IMR-90 (cell line): ENCODE data around the gene BSND. TPM values are rescaled to one million over a fixed set of nuclear protein-coding genes. Genes with fewer than 3 reads are reported as not detected.

ENCODE experiments used
- ATAC-seq: fragments of 200-7000 bp; cut with Tn5 transposase; 2 replicates; pipeline ENCODE4 v1.9.1; 2020; ENCODE audit warnings: low read depth, mild to moderate bottlenecking, moderate library complexity
- BruUV-seq: library from RNA; stranded (reverse); fragments of 400-500 nt; replicated peaks from 2 replicates; lab custom pipeline; 2021; lab: Mats Ljungman, UMichigan
- CTCF ChIA-PET: fragments of 300-600 bp; formaldehyde crosslinking; extraction: SDS; loops from one replicate; lab custom pipeline; 2021; ENCODE audit warnings: antibody characterized with exemption; lab: Yijun Ruan, JAX
- POLR2A ChIA-PET: fragments of 300-600 bp; sonication (Branson Sonifier 250); formaldehyde crosslinking; loops from one replicate; lab custom pipeline; 2022; ENCODE audit warnings: antibody characterized with exemption; ENCODE audit not compliant: unreplicated experiment; lab: Charles Lee
- DNase-seq: peaks from one replicate; pipeline ENCODE4 v3.0.0; 2013
- H2AFZ ChIP-seq: replicated peaks from 2 replicates; pipeline ENCODE3; 2013; ENCODE audit warnings: low read length, mild to moderate bottlenecking; ENCODE audit not compliant: poor library complexity
- H2AK5ac ChIP-seq: 2 replicates; pipeline ENCODE4 v1.6.1; 2013; ENCODE audit warnings: low read depth, low read length, inconsistent platforms
- H2AK9ac ChIP-seq: replicated peaks from 2 replicates; pipeline ENCODE3; 2013; ENCODE audit warnings: mild to moderate bottlenecking, low read depth, low read length, moderate library complexity; ENCODE audit not compliant: poor library complexity
- H2BK120ac ChIP-seq: 2 replicates; pipeline ENCODE4 v1.6.1; 2013; ENCODE audit warnings: low read depth, low read length, inconsistent platforms
- H2BK15ac ChIP-seq: 3 replicates; pipeline ENCODE4 v1.6.1; 2013; ENCODE audit warnings: low read depth, low read length, inconsistent platforms
- H2BK20ac ChIP-seq: 2 replicates; pipeline ENCODE4 v1.6.1; 2013; ENCODE audit warnings: low read depth, mild to moderate bottlenecking, inconsistent platforms, low read length, moderate library complexity
- H2BK5ac ChIP-seq: 2 replicates; pipeline ENCODE4 v1.6.1; 2013; ENCODE audit warnings: mild to moderate bottlenecking, low read depth, low read length, inconsistent platforms; ENCODE audit not compliant: poor library complexity, severe bottlenecking
- H3K14ac ChIP-seq: replicated peaks from 2 replicates; pipeline ENCODE4 v1.6.1; 2013; ENCODE audit warnings: low read depth, low read length, inconsistent platforms
- H3K18ac ChIP-seq: 2 replicates; pipeline ENCODE4 v1.6.1; 2013; ENCODE audit warnings: low read depth, low read length, control low read depth
- H3K23ac ChIP-seq: 2 replicates; pipeline ENCODE4 v1.6.1; 2013; ENCODE audit warnings: low read depth, low read length, inconsistent platforms
- H3K27ac ChIP-seq: 2 replicates; pipeline ENCODE4 v1.5.1; 2013; ENCODE audit warnings: mild to moderate bottlenecking, control low read depth, low read length; ENCODE audit not compliant: insufficient read depth
- H3K27me3 ChIP-seq: 2 replicates; pipeline ENCODE4 v1.6.1; 2013; ENCODE audit warnings: low read length; ENCODE audit not compliant: control insufficient read depth, insufficient read depth
- H3K36me3 ChIP-seq: 2 replicates; pipeline ENCODE4 v1.6.1; 2013; ENCODE audit warnings: low read length, mixed read lengths; ENCODE audit not compliant: control insufficient read depth, insufficient read depth
- H3K4ac ChIP-seq: 2 replicates; pipeline ENCODE4 v1.6.1; 2013; ENCODE audit warnings: low read depth, low read length, inconsistent platforms
- H3K4me1 ChIP-seq: 2 replicates; pipeline ENCODE4 v1.6.1; 2013; ENCODE audit warnings: low read length, mixed read lengths; ENCODE audit not compliant: control insufficient read depth, insufficient read depth
- H3K4me2 ChIP-seq: 2 replicates; pipeline ENCODE4 v1.6.1; 2013; ENCODE audit warnings: low read depth, mild to moderate bottlenecking, control low read depth, low read length, moderate library complexity
- H3K4me3 ChIP-seq: 2 replicates; pipeline ENCODE4 v1.5.1; 2013; ENCODE audit warnings: low read depth, mild to moderate bottlenecking, control low read depth, low read length, moderate library complexity; ENCODE audit not compliant: insufficient read depth
- H3K56ac ChIP-seq: 2 replicates; pipeline ENCODE4 v1.6.1; 2013; ENCODE audit warnings: low read length, inconsistent platforms; ENCODE audit not compliant: insufficient read depth; ENCODE audit errors: extremely low read depth
- H3K79me1 ChIP-seq, 2 experiments: 2 replicates each; pipeline ENCODE4 v1.6.1; 2013; ENCODE audit warnings: low read length in 2 of 2, inconsistent platforms in 1 of 2, low read depth in 1 of 2
- H3K9ac ChIP-seq: 2 replicates; pipeline ENCODE4 v1.6.1; 2013; ENCODE audit warnings: low read depth, low read length, control low read depth
- H3K9me1 ChIP-seq: 2 replicates; pipeline ENCODE4 v1.6.1; 2013; ENCODE audit warnings: low read length, inconsistent platforms; ENCODE audit not compliant: insufficient read depth
- H3K9me3 ChIP-seq: 2 replicates; pipeline ENCODE4 v1.6.1; 2013; ENCODE audit warnings: low read length; ENCODE audit not compliant: control insufficient read depth, insufficient read depth
- H4K20me1 ChIP-seq: 2 replicates; pipeline ENCODE4 v1.6.1; 2013; ENCODE audit warnings: low read length, inconsistent platforms; ENCODE audit not compliant: insufficient read depth
- H4K5ac ChIP-seq: 2 replicates; pipeline ENCODE4 v1.6.1; 2013; ENCODE audit warnings: mild to moderate bottlenecking, low read depth, low read length, control low read depth
- H4K8ac ChIP-seq, 2 experiments: 2 replicates each; pipeline ENCODE4 v1.6.1; 2013; ENCODE audit warnings: low read depth in 2 of 2, low read length in 2 of 2, control low read depth in 1 of 2, inconsistent platforms in 1 of 2
- H4K91ac ChIP-seq: 2 replicates; pipeline ENCODE4 v1.6.1; 2013; ENCODE audit warnings: low read depth, low read length, inconsistent platforms; ENCODE audit not compliant: insufficient read depth
- CHD1 ChIP-seq: IDR thresholded peaks from 2 replicates; pipeline ENCODE4 v1.6.1; 2012; ENCODE audit warnings: low read depth, low read length, improper control_type of control experiment
- ELK1 ChIP-seq: fragments of 150-350 bp; IDR thresholded peaks from 2 replicates; pipeline ENCODE4 v1.6.1; 2016; ENCODE audit warnings: low read depth, mild to moderate bottlenecking, low read length, moderate library complexity, borderline replicate concordance
- RFX5 ChIP-seq: IDR thresholded peaks from 2 replicates; pipeline ENCODE4 v1.8.0; 2012; ENCODE audit warnings: low read depth, mild to moderate bottlenecking, low read length, moderate library complexity
- WGBS, 2 experiments: methylation state at CpG; one replicate each; pipeline versions ENCODE4 v1.1.5 to v1.1.7; 2013; ENCODE audit warnings: missing lambda C conversion rate in 2 of 2; ENCODE audit not compliant: insufficient read length in 1 of 2; ENCODE audit errors: extremely low coverage in 2 of 2; 5-methylcytosine and 5-hydroxymethylcytosine counted together
- dilution Hi-C: fragments of 300-500 bp; cut with HindIII; formaldehyde crosslinking; loops from one replicate; pipeline ENCODE4 v1.14.3; 2018; ENCODE audit warnings: low sequenced_read_pairs; ENCODE audit not compliant: unreplicated experiment
- in situ Hi-C: fragments of 300-500 bp; cut with MboI; formaldehyde crosslinking; loops from 3 replicates; pipeline ENCODE4 v1.14.3; 2019; ENCODE audit warnings: low sequenced_read_pairs, inconsistent platforms, mixed read lengths
- intact Hi-C: fragments of 100-400 bp; cut with micrococcal nuclease; formaldehyde crosslinking; loops from 2 replicates; pipeline ENCODE4 v1.10.0; 2022
- polyA plus RNA-seq, 3 experiments: library from polyadenylated mRNA; depleted of rRNA; stranded (reverse); fragments of >200 nt; gene quantifications; 2 replicates each; pipeline ENCODE4 v1.2.3, GENCODE V29; 2012; ENCODE audit warnings: low replicate concordance in 1 of 3
- total RNA-seq: library from RNA; depleted of rRNA; stranded (reverse); fragments of >200 nt; gene quantifications from 2 replicates; pipeline ENCODE4 v1.2.3, GENCODE V29; 2012

The BSND gene
- total and polyA plus RNA-seq, 2 of the 4 experiments (the other 2 are of a cell fraction) = not detected

GRCh38 chr1:55043011-55043410, 44.3 kb downstream of the BSND start:
- intact Hi-C loops = no loop called here
- Histone ChIP-seq H2BK5ac (no peak overlapping the region), H2AK5ac (no peak overlapping the region), H3K18ac (no peak overlapping the region), H3K79me1 (no peaks in the 10 kb centered on the region), H3K23ac (no peak overlapping the region), H2BK120ac (no peak overlapping the region), H4K91ac (no peak overlapping the region), H3K27me3 (peaks cover 82% of the 10 kb centered on the region), H3K9ac (no peak overlapping the region), H3K9me1 (0 out of 2 replicates have a peak, but pooled peaks cover 3% of the 10 kb centered on the region), H3K14ac (no peak overlapping the region), H3K4me1 (peaks cover 2% of the 10 kb centered on the region; the same call in 1 of the 2 replicates), H2AFZ (no peak overlapping the region), H4K20me1 (0 out of 2 replicates have a peak, but pooled peaks cover 4% of the 10 kb centered on the region), H3K56ac (no peak overlapping the region), H3K4ac (no peak overlapping the region), H4K8ac (no peak overlapping the region), H2AK9ac (no peak overlapping the region), H3K9me3 (no peaks in the 10 kb centered on the region), H3K27ac (no peak overlapping the region), H3K4me3 (no peak overlapping the region), H4K5ac (no peak overlapping the region), H2BK15ac (no peak overlapping the region), H3K4me2 (no peak overlapping the region), H2BK20ac (no peak overlapping the region), H3K36me3 (no peaks in the 10 kb centered on the region)
- TF ChIP-seq RFX5 (no peak), CHD1 (no peak), ELK1 (no peak)
- dilution Hi-C loops = no loop called here
- DNase-seq = no peak
- CTCF ChIA-PET = no interaction called here
- POLR2A ChIA-PET = no interaction called here
- ATAC-seq = no peak
- in situ Hi-C loops = no loop called here
- no CpG with 5 or more reads among the region's 2 CpGs for WGBS, 2 experiments
- BruUV-seq = no TSS peak
